ENCODE data around the gene ADAMTS8. TPM values are rescaled to one million over a fixed set of nuclear protein-coding genes. Genes with fewer than 3 reads are reported as not detected.

Gene ADAMTS8
- total and polyA plus RNA-seq, 10 of the 15 experiments (the other 5 are each of a cell fraction or from before 2014, with no cell fraction given), result not detected

DNA sequence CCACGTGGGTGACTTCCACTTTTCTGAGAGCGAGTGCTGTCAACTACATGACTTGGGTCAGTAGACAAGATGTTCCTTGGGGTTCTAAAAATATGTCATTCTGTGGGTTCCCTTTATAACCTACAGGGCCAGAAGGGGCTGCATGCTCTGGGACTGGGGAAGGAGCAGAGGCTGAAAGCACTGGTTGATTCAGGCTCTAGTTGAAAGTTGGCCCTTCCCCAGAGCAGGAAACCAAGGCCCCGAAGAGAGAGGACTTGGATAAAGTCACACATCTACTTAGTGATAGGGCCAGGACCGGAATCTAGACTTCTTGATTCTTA is 30.0 kb upstream of the ADAMTS8 start (continued):
- TF ChIP-seq EED (IDR thresholded peaks at IDR 0.05; ENCODE audit: low read depth), result no peak
- no peak for TF ChIP-seq FOXK2 (IDR thresholded peaks at IDR 0.05)
- no peak for TF ChIP-seq GABPA (IDR thresholded peaks at IDR 0.05; ENCODE audit: low read depth)
- no peak for TF ChIP-seq NR2F1 (conservative IDR thresholded peaks at IDR 0.05)
- TF ChIP-seq RUNX3 (IDR thresholded peaks at IDR 0.05; ENCODE audit: low read length), result no peak

GRCh38 chr11:130457623-130458409 is 29.4 kb upstream of the ADAMTS8 start:
- intact Hi-C loops (cut with micrococcal nuclease; ENCODE audit: unreplicated experiment) (no loop called here), in situ Hi-C loops (cut with MboI) (no loop called here)
- CTCF ChIA-PET, result interaction anchor here (1.1 kb wide), 1 partner anchor 404 kb away, joined by 4 read pairs; no protein-coding TSS in a partner anchor
- RAD21 ChIA-PET (ENCODE audit: unreplicated experiment), result no interaction called here
- DNase-seq (ENCODE audit: low read depth, low spot score) (no peak), ATAC-seq (no peak), FAIRE-seq (no peak)
- Histone ChIP-seq H3K36me3 (ENCODE audit: control insufficient read depth in 2 of 2, insufficient read depth in 2 of 2, low read length in 1 of 2) (no peaks in the 10 kb centered on the region), H3K9ac (ENCODE audit: control insufficient read depth, insufficient read depth, low read length) (no peak overlapping the region), H3K4me2 (ENCODE audit: control insufficient read depth, insufficient read depth) (no peak overlapping the region), H2AFZ (ENCODE audit: control insufficient read depth, low read depth, low read length) (no peak overlapping the region), H3K4me1 (ENCODE audit: control insufficient read depth, insufficient read depth, low read length) (no peaks in the 10 kb centered on the region), H3K27me3 (replicated peaks in 1 of 2; ENCODE audit: control insufficient read depth in 2 of 2, insufficient read depth in 2 of 2, low read length in 1 of 2) (peaks cover 4 to 6% of the 10 kb centered on the region in 2 experiments; a peak in 3 of 4 replicates), H4K20me1 (ENCODE audit: control insufficient read depth, insufficient read depth) (no peaks in the 10 kb centered on the region), H3K79me2 (ENCODE audit: control insufficient read depth, insufficient read depth, low read length) (no peaks in the 10 kb centered on the region), H3K27ac (ENCODE audit: control insufficient read depth, insufficient read depth) (no peak overlapping the region), H3K9me3 (replicated peaks; ENCODE audit: control insufficient read depth, insufficient read depth, low read length) (no peaks in the 10 kb centered on the region), H3K4me3 (no peak overlapping the region)
- SMC1A ChIA-PET (ENCODE audit: uncharacterized antibody, unreplicated experiment), result interaction anchor here (0.7 kb wide), 1 partner anchor 491 kb away, joined by 3 read pairs; no protein-coding TSS in a partner anchor
- BruUV-seq (replicated peaks), result no TSS peak
- TF ChIP-seq TAF1 (IDR thresholded peaks at IDR 0.05; ENCODE audit: borderline replicate concordance, low read depth, low read length) (no peak), MAX (IDR thresholded peaks at IDR 0.05; ENCODE audit: low read depth, low read length) (no peak), ZBTB40 (IDR thresholded peaks at IDR 0.05; ENCODE audit: borderline replicate concordance) (no peak), ESRRA (IDR thresholded peaks at IDR 0.05; ENCODE audit: low read length) (no peak), CHD4 (IDR thresholded peaks at IDR 0.05) (no peak), ETV6 (conservative IDR thresholded peaks at IDR 0.05 in 1 of 2, IDR thresholded peaks at IDR 0.05 in 1 of 2; ENCODE audit: borderline replicate concordance in 1 of 2, low read depth in 1 of 2) (no peak), SMC3 (IDR thresholded peaks at IDR 0.05; ENCODE audit: borderline replicate concordance, low read length) (no peak), RBBP5 (conservative IDR thresholded peaks at IDR 0.05) (no peak)
- TF ChIP-seq, protein P1, sequence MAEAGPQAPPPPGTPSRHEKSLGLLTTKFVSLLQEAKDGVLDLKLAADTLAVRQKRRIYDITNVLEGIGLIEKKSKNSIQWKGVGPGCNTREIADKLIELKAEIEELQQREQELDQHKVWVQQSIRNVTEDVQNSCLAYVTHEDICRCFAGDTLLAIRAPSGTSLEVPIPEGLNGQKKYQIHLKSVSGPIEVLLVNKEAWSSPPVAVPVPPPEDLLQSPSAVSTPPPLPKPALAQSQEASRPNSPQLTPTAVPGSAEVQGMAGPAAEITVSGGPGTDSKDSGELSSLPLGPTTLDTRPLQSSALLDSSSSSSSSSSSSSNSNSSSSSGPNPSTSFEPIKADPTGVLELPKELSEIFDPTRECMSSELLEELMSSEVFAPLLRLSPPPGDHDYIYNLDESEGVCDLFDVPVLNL (IDR thresholded peaks at IDR 0.05; ENCODE audit: low read depth, low read length), result no peak
- WGBS (ENCODE audit: insufficient coverage, insufficient replicate concordance, low lambda C conversion rate, missing lambda C conversion rate), result 60% methylated on average over 20 of the region's 20 CpGs
- POLR2A ChIA-PET, result no interaction called here
